SK-N-MC (cell line): Measurements from ENCODE around the gene ZNF662.

Source experiments
- EZH2 ChIP-seq: fragments of 200-600 bp; sonication (generic); IDR thresholded peaks from one replicate; pipeline ENCODE4 v1.6.1; 2017; ENCODE audit warnings: antibody characterized with exemption
- FOXP2 ChIP-seq: optimal IDR thresholded peaks from 2 replicates; pipeline ENCODE3; 2011; ENCODE audit warnings: mild to moderate bottlenecking, moderate library complexity; ENCODE audit not compliant: insufficient read depth; ENCODE audit errors: extremely low read length, control extremely low read depth
- POLR2AphosphoS5 ChIP-seq: IDR thresholded peaks from 2 replicates; pipeline ENCODE4 v1.6.1; 2012; ENCODE audit warnings: mild to moderate bottlenecking, low read depth, low read length, borderline replicate concordance

- TF ChIP-seq POLR2AphosphoS5 = no peak
- no peak for TF ChIP-seq EZH2
- no peak for TF ChIP-seq FOXP2
Observed at GRCh38 chr3:42901073-42901415, 4.9 kb upstream of the ZNF662 start.
